K562 (cell line): ENCODE measurements around the gene IL17RC. TPM values are rescaled to one million over a fixed set of nuclear protein-coding genes. Genes with fewer than 3 reads are reported as not detected.

Experiments used
- ATAC-seq: fragments of 200-7000 bp; cut with Tn5 transposase; 3 replicates; pipeline ENCODE4 v1.9.1; 2020; ENCODE audit warnings: moderate library complexity
- BruUV-seq: library from RNA; stranded (reverse); fragments of 400-500 nt; replicated peaks from 2 replicates; lab custom pipeline; 2021; lab: Mats Ljungman, UMichigan
- CTCF ChIA-PET: fragments of 300-600 bp; formaldehyde crosslinking; extraction: SDS; loops from one replicate; lab custom pipeline; 2021; ENCODE audit warnings: low intra/inter-chr PET ratio; lab: Yijun Ruan, JAX
- POLR2A ChIA-PET: fragments of 300-600, 350-650 bp; sonication (Branson Sonifier 250); formaldehyde crosslinking; extraction: SDS; loops from one replicate; lab custom pipeline; 2021; ENCODE audit warnings: antibody characterized with exemption, inconsistent platforms; lab: Yijun Ruan, JAX
- DNase-seq, 4 experiments: peaks; one replicate each; pipeline versions ENCODE4 v3.0.0 to v3.0.0-alpha.2; 2011 to 2018; ENCODE audit warnings: low spot score in 3 of 4, mixed read lengths in 3 of 4; ENCODE audit errors: extremely low read depth in 1 of 4
- FAIRE-seq: peaks from 2 replicates; lab custom pipeline; 2011; peaks lifted over from hg19 to GRCh38; lab: Jason Lieb, UNC
- H2AFZ ChIP-seq: 2 replicates; pipeline ENCODE4 v1.6.0; 2011; ENCODE audit warnings: low read depth, low read length, control low read depth, inconsistent platforms
- H3K27ac ChIP-seq: fragments of 200-600 bp; 3 replicates; pipeline ENCODE4 v1.8.0; 2011; ENCODE audit warnings: low read depth, mild to moderate bottlenecking, control low read depth, inconsistent platforms, low read length, moderate library complexity, mixed read lengths; ENCODE audit errors: extremely low read depth
- H3K27me3 ChIP-seq, 2 experiments: fragments of 300-600 bp in 1 of 2; 2 replicates in 1 of 2; 3 replicates in 1 of 2; pipeline versions ENCODE4 v1.6.0 to v1.8.0; 2011; ENCODE audit warnings: inconsistent platforms in 2 of 2, low read length in 2 of 2, mild to moderate bottlenecking in 1 of 2, mixed read lengths in 1 of 2, moderate library complexity in 1 of 2; ENCODE audit not compliant: control insufficient read depth in 2 of 2, insufficient read depth in 2 of 2
- H3K36me3 ChIP-seq: fragments of 300-600 bp; 3 replicates; pipeline ENCODE4 v1.8.0; 2011; ENCODE audit warnings: mild to moderate bottlenecking, low read length, inconsistent platforms; ENCODE audit not compliant: control insufficient read depth, insufficient read depth
- H3K4me1 ChIP-seq, 2 experiments: fragments of 200-600 bp in 1 of 2; replicated peaks in 1 of 2; 2 replicates in 1 of 2; 3 replicates in 1 of 2; pipeline versions ENCODE4 v1.5.1 to v1.8.0; 2011; ENCODE audit warnings: inconsistent platforms in 2 of 2, low read length in 2 of 2, mild to moderate bottlenecking in 1 of 2, mixed read lengths in 1 of 2, moderate library complexity in 1 of 2; ENCODE audit not compliant: control insufficient read depth in 2 of 2, insufficient read depth in 2 of 2
- H3K4me2 ChIP-seq: 2 replicates; pipeline ENCODE4 v1.6.1; 2011; ENCODE audit warnings: low read length, control low read depth, inconsistent platforms, mixed read lengths; ENCODE audit not compliant: insufficient read depth
- H3K4me3 ChIP-seq: fragments of 200-600 bp; sonication (generic), shearing (Covaris generic); 2 replicates; pipeline ENCODE4 v1.5.1; 2016; ENCODE audit warnings: control low read depth, inconsistent platforms
- H3K79me2 ChIP-seq: fragments of 200-600 bp; 3 replicates; pipeline ENCODE4 v1.8.0; 2011; ENCODE audit warnings: low read length, inconsistent platforms; ENCODE audit not compliant: control insufficient read depth, insufficient read depth
- H3K9ac ChIP-seq, 2 experiments: 2 replicates each; pipeline versions ENCODE4 v1.6.0 to v1.6.1; 2011; ENCODE audit warnings: low read depth in 2 of 2, low read length in 2 of 2, control low read depth in 1 of 2, inconsistent platforms in 1 of 2, mild to moderate bottlenecking in 1 of 2, mixed read lengths in 1 of 2; ENCODE audit not compliant: insufficient read depth in 1 of 2
- H3K9me1 ChIP-seq: one replicate; pipeline ENCODE4 v1.6.0; 2011; ENCODE audit warnings: inconsistent platforms, mild to moderate bottlenecking, low read length, moderate library complexity; ENCODE audit not compliant: control insufficient read depth, insufficient read depth
- H3K9me3 ChIP-seq: replicated peaks from 2 replicates; pipeline ENCODE4 v1.5.1; 2011; ENCODE audit warnings: low read depth, low read length, inconsistent platforms; ENCODE audit not compliant: control insufficient read depth, insufficient read depth
- H4K20me1 ChIP-seq: replicated peaks from 2 replicates; pipeline ENCODE4 v1.6.1; 2011; ENCODE audit warnings: low read length, inconsistent platforms, mixed read lengths; ENCODE audit not compliant: control insufficient read depth, insufficient read depth
- ELF1 ChIP-seq: fragments of 200-800 bp; sonication (Bioruptor generic); IDR thresholded peaks from 2 replicates; pipeline ENCODE4 v1.6.1; 2016; ENCODE audit warnings: missing genetic modification characterization, missing compliant biosample characterization
- HNRNPL ChIP-seq: fragments of 200-400 bp; formaldehyde crosslinking; IDR thresholded peaks from 2 replicates; pipeline ENCODE4 v1.6.1; 2017; ENCODE audit warnings: low read depth, mild to moderate bottlenecking, low read length
- MYBL2 ChIP-seq, 2 experiments: fragments of 450-650 bp in 1 of 2; sonication (generic) in 1 of 2; formaldehyde crosslinking in 1 of 2; IDR thresholded peaks; 2 replicates each; pipeline versions ENCODE4 v1.6.1 to v1.8.1; 2017 to 2022; ENCODE audit warnings: borderline replicate concordance in 1 of 2, inconsistent platforms in 1 of 2, low read depth in 1 of 2, mild to moderate bottlenecking in 1 of 2, missing genetic modification reagents in 1 of 2, moderate library complexity in 1 of 2
- POLR3A ChIP-seq: IDR thresholded peaks from 2 replicates; pipeline ENCODE4 v1.6.1; 2011; ENCODE audit warnings: borderline replicate concordance, mild to moderate bottlenecking, moderate library complexity; ENCODE audit not compliant: insufficient read length, insufficient read depth; ENCODE audit errors: extremely low read depth
- U2AF2 ChIP-seq: fragments of 200-400 bp; formaldehyde crosslinking; optimal IDR thresholded peaks from 2 replicates; pipeline ENCODE3; 2017; ENCODE audit warnings: low read depth, mild to moderate bottlenecking, low read length
- ZNF175 ChIP-seq: fragments of 200-800 bp; sonication (Bioruptor generic); IDR thresholded peaks from 2 replicates; pipeline ENCODE4 v1.6.1; 2016; ENCODE audit warnings: low read depth, mild to moderate bottlenecking, missing genetic modification characterization, missing compliant biosample characterization
- ZNF445 ChIP-seq: fragments of 250-450 bp; sonication (Bioruptor Pico); IDR thresholded peaks from 2 replicates; pipeline ENCODE4 v1.4.0; 2020; ENCODE audit warnings: low read depth, mild to moderate bottlenecking, moderate library complexity
- WGBS: fragments of 100-300 bp; shearing (Covaris generic); methylation state at CpG from one replicate; pipeline ENCODE4 v1.1.6; 2016; ENCODE audit warnings: low coverage, mixed read lengths; ENCODE audit not compliant: insufficient coverage; ENCODE audit errors: missing lambda C conversion rate; 5-methylcytosine and 5-hydroxymethylcytosine counted together
- in situ Hi-C: fragments of 300-500 bp; cut with MboI; formaldehyde crosslinking; loops from 4 replicates; pipeline ENCODE4 v1.15.0; 2018; ENCODE audit warnings: inconsistent platforms, mixed read lengths
- intact Hi-C: fragments of 100-400 bp; cut with micrococcal nuclease; formaldehyde crosslinking; loops from 2 replicates; pipeline ENCODE4 v1.14.2; 2022
- polyA plus RNA-seq, 8 experiments: library from polyadenylated mRNA; depleted of rRNA in 4 of 8; stranded (reverse) in 5 of 8; unstranded in 3 of 8; fragments of >200 nt; fragmentation: Nextera tagmentation in 2 of 8; fragmentation: Illumina TruSeq in 1 of 8; extraction: Ambion mirVana in 2 of 8; extraction: Trizol in 1 of 8; gene quantifications; 2 replicates each; pipeline versions ENCODE4 v1.2.1 to v1.2.3, GENCODE V29; 2011 to 2014; ENCODE audit warnings: inconsistent platforms in 1 of 8, missing spikeins in 1 of 8
- total RNA-seq, 7 experiments: library from RNA; depleted of rRNA in 6 of 7; stranded (reverse); fragments of >200 nt in 6 of 7; fragmentation: Illumina TruSeq in 2 of 7; extraction: Trizol in 2 of 7; gene quantifications; 2 replicates each; pipeline versions ENCODE4 v1.2.1 to v1.2.3, GENCODE V29; 2011 to 2021; ENCODE audit warnings: low replicate concordance in 1 of 7

The IL17RC gene
- total and polyA plus RNA-seq, 9 of the 15 experiments (the other 6 are each of a cell fraction or from before 2014, with no cell fraction given) = 0.15 to 11.4 (median 7.1) TPM; not detected in 1

DNA sequence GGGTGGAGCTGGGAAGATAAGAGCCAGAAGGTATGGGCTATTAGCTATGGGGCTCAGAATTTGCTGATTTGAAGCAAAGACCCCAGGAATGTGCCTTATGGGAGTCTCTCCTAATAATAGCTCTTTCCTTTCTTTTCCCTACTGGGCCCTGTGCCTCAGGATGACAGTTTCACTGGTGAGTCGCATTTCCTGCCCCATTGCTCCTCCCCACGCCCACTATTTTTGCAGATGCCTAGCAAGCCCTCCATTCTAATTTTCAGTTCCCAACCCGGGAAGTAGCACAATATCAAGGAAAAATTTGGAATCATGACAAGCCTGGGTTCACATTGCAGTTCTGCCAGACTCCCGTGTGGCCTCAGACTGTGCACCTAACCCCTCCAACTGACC, 13.7 kb upstream of the IL17RC start (continued):
- TF ChIP-seq ZNF175 (CRISPR knock-in tag) (no peak), ELF1 (no peak), ZNF445 (CRISPR knock-in tag) (no peak), MYBL2 (IDR thresholded peaks at IDR 0.05; ENCODE audit: low read depth) (no peak), MYBL2 (CRISPR knock-in tag; IDR thresholded peaks at IDR 0.05; ENCODE audit: borderline replicate concordance) (no peak)

DNA sequence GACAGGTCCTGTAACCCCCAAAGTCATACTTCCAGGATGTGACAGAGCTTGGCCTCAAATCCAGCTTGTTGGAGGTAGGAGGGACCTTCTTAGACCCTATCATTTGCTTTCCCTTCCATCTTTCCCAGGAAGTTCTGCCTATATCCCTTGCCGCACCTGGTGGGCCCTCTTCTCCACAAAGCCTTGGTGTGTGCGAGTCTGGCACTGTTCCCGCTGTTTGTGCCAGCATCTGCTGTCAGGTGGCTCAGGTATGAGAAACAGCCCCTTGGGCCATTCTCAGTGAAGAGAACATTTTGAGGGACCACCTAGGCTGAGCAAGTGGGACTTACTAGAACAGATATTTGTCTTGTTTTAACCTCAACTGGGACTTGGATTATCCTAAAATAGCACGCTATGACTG, 13.0 kb upstream of the IL17RC start:
- 80% methylated on average over 4 of the region's 4 CpGs for WGBS
- no peak overlapping the region for H3K27ac ChIP-seq
- FAIRE-seq (no peak), DNase-seq (no peak), ATAC-seq (no peak)
- no peaks in the 10 kb centered on the region for H4K20me1 ChIP-seq
- peaks cover 23 to 26% of the 10 kb centered on the region in 2 experiments for H3K4me1 ChIP-seq
- in situ Hi-C loops = no loop called here
- POLR2A ChIA-PET = interaction anchor here (0.7 to 5.8 kb wide), 4 partner anchors 9 to 14 kb away, joined by 3 to 29 read pairs (median 20); partner anchors contain the start of gene JAGN1
- no peak overlapping the region for H3K4me3 ChIP-seq
- CTCF ChIA-PET = no interaction called here
- no peaks in the 10 kb centered on the region for H3K36me3 ChIP-seq
- no peaks in the 10 kb centered on the region for H3K9me1 ChIP-seq
- intact Hi-C loops = no loop called here
- H3K27me3 ChIP-seq = no peaks in the 10 kb centered on the region
- H3K4me2 ChIP-seq = no peak overlapping the region
- no peaks in the 10 kb centered on the region for H3K9me3 ChIP-seq
- H3K79me2 ChIP-seq = no peaks in the 10 kb centered on the region
- no peak overlapping the region for H2AFZ ChIP-seq
- TF ChIP-seq ZNF175 (CRISPR knock-in tag) (no peak), HNRNPL (no peak), POLR3A (no peak), U2AF2 (no peak)
- no peak overlapping the region for H3K9ac ChIP-seq
- no TSS peak for BruUV-seq
